Esophagus squamous epithelium (tissue), 4 donors: ENCODE results near the gene GLIS1.

ENCODE experiments used
- CTCF ChIP-seq, 6 experiments: fragments of 450-650 bp in 4 of 6; fragments of 200-600 bp in 2 of 6; sonication (generic) in 2 of 6; IDR thresholded peaks; one replicate each; pipeline ENCODE4 v1.5.1; 2016 to 2019; ENCODE audit warnings: antibody characterized with exemption in 6 of 6, mild to moderate bottlenecking in 4 of 6, moderate library complexity in 4 of 6
- POLR2A ChIP-seq, 4 donors: fragments of 450-650 bp; IDR thresholded peaks; one replicate each; pipeline ENCODE4 v1.6.1; 2017; ENCODE audit warnings: antibody characterized with exemption in 4 of 4, mild to moderate bottlenecking in 4 of 4, moderate library complexity in 3 of 4

- TF ChIP-seq CTCF (IDR thresholded peaks at IDR 0.05) (no peak), POLR2A (IDR thresholded peaks at IDR 0.05) (no peak)
Observed at GRCh38 chr1:53730224-53730865, 8.6 kb downstream of the GLIS1 start.
